Measurements from ENCODE around the gene ABCC1. TPM values are rescaled to one million over a fixed set of nuclear protein-coding genes. Genes with fewer than 3 reads are reported as not detected.
"Not testable (repeated sequence)": the region's sequence is repeated elsewhere in the genome, so short reads cannot be mapped to it uniquely, and the experiment has no call there.

ABCC1 gene
- total RNA-seq, 1 donor from 2014 or later: 47.9 TPM

DNA sequence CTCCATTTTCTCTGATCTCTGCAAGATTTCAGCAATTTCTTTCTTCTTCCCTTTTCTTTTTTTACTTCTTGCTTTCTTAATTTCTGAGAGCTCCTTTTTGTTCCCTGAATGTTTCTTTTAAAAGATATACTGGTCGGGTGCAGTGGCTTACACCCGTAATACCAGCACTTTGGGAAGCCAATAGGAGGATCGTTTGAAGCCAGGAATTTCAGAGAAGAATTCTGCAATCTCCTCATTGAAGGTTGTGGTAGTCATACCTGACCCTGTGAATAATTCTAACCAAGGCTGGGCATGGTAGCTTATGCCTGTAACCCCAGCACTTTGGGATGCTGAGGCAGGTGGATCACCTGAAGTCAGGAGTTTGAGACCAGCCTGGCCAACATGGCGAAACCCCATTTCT is 15.6 kb upstream of the ABCC1 start:
- Mint-ChIP-seq H3K27me3 (ENCODE audit: low read depth) (no peaks in the 10 kb centered on the region), H3K36me3 (ENCODE audit: low read depth) (no peaks in the 10 kb centered on the region), H3K9me3 (ENCODE audit: low read depth) (peaks cover 12% of the 10 kb centered on the region), H3K27ac (ENCODE audit: unreplicated experiment) (no peak overlapping the region), H3K4me1 (ENCODE audit: low read depth) (no peaks in the 10 kb centered on the region), H3K4me3 (ENCODE audit: unreplicated experiment) (no peak overlapping the region)
- TF ChIP-seq, protein P1, sequence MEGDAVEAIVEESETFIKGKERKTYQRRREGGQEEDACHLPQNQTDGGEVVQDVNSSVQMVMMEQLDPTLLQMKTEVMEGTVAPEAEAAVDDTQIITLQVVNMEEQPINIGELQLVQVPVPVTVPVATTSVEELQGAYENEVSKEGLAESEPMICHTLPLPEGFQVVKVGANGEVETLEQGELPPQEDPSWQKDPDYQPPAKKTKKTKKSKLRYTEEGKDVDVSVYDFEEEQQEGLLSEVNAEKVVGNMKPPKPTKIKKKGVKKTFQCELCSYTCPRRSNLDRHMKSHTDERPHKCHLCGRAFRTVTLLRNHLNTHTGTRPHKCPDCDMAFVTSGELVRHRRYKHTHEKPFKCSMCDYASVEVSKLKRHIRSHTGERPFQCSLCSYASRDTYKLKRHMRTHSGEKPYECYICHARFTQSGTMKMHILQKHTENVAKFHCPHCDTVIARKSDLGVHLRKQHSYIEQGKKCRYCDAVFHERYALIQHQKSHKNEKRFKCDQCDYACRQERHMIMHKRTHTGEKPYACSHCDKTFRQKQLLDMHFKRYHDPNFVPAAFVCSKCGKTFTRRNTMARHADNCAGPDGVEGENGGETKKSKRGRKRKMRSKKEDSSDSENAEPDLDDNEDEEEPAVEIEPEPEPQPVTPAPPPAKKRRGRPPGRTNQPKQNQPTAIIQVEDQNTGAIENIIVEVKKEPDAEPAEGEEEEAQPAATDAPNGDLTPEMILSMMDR (IDR thresholded peaks at IDR 0.05): no peak
- no peak for DNase-seq (ENCODE audit: low spot score)

DNA sequence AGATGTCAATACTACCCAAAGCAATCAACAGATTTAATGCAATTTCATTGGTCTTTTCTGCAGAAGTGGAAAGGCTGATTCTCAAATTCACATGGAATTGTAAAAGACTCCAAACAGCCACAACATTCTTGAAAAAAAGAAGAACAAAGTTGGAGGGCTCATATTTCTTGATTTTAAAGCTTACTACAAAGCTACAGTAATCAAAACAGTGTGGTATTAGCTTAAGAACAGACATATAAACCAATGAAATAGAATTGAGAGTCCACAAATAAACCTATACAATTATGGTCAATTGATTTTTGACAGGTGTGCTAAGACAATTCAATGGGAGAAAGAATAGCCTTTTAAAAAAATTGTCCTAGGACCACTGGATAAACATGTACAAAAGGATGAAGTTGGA is 14.4 kb upstream of the ABCC1 start:
- DNase-seq (ENCODE audit: low spot score): no peak
- TF ChIP-seq, protein P1 (IDR thresholded peaks at IDR 0.05): no peak
- H3K27me3 Mint-ChIP-seq (ENCODE audit: low read depth): no peaks in the 10 kb centered on the region
- no peak overlapping the region for H3K27ac Mint-ChIP-seq (ENCODE audit: unreplicated experiment)
- no peak overlapping the region for H3K4me3 Mint-ChIP-seq (ENCODE audit: unreplicated experiment)
- peaks cover 12% of the 10 kb centered on the region for H3K9me3 Mint-ChIP-seq (ENCODE audit: low read depth)
- H3K4me1 Mint-ChIP-seq (ENCODE audit: low read depth): no peaks in the 10 kb centered on the region
- H3K36me3 Mint-ChIP-seq (ENCODE audit: low read depth): no peaks in the 10 kb centered on the region

DNA sequence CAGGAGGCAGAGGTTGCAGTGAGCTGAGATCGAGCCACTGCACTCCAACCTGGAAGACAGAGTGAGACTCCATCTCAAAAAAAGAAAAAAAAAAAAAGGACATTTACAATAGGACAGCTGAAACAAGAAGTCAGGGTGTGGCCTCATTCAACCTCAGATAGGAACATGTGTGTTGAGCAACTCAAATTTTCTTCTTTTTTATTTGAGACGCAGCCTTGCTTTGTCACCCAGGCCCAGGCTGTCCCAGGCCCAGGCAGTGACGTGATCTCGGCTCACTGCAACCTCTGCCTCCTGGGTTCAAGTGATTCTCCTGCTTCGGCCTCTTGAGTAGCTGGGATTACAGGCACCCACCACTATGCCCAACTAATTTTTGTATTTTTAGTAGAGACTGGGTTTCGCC is 12.6 kb upstream of the ABCC1 start:
- not testable (repeated sequence) for H3K36me3 Mint-ChIP-seq (ENCODE audit: low read depth); H3K4me1 Mint-ChIP-seq (ENCODE audit: low read depth); H3K4me3 Mint-ChIP-seq (ENCODE audit: unreplicated experiment); H3K27me3 Mint-ChIP-seq (ENCODE audit: low read depth); H3K27ac Mint-ChIP-seq (ENCODE audit: unreplicated experiment)
- peaks cover 12% of the 10 kb centered on the region for H3K9me3 Mint-ChIP-seq (ENCODE audit: low read depth)
- peak; percentile 11 for DNase-seq (ENCODE audit: low spot score)

DNA sequence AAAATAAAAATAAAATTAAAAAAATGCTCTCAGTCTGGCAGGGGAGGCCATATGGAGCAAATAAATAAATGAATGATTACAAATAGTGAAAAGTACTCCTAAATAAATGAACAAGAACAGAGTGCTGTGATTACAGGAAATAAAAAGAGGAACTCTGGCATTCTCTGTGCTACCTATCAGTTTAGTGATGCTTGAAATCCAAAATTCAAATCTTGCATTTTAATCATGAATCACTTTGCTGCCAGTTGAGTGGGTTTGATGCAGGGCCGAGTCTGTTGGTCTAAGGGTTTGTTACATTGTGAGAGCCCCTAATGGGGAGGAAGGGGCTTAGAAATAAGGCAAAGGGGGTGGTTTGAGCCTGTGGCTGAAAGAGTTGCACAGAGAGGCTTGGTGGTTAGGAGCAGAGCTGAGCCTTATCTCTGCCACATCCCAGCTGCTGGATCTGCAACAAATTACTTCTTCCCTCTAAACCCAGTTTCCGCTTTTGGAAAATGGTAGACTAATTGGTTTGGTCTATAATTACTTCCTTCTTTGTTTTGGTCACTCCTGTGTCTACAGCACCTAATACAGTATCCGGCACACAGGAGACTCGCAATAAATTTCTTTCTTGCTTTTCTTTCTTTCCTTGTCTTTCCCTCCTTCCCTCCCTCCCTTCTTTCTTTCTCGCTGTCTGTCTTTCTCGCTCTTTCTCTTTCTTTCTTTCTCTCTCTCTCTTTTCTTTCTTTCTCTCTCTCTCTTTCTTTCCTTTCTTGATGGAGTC is 6.3 kb upstream of the ABCC1 start:
- H3K36me3 Mint-ChIP-seq (ENCODE audit: low read depth): no peaks in the 10 kb centered on the region
- H3K27me3 Mint-ChIP-seq (ENCODE audit: low read depth): no peaks in the 10 kb centered on the region
- no peak overlapping the region for H3K4me3 Mint-ChIP-seq (ENCODE audit: unreplicated experiment)
- peak; percentile 13 for DNase-seq (ENCODE audit: low spot score)
- no peaks in the 10 kb centered on the region for H3K9me3 Mint-ChIP-seq (ENCODE audit: low read depth)
- TF ChIP-seq, protein P1 (IDR thresholded peaks at IDR 0.05): no peak
- H3K27ac Mint-ChIP-seq (ENCODE audit: unreplicated experiment): no peak overlapping the region
- peaks cover 12% of the 10 kb centered on the region for H3K4me1 Mint-ChIP-seq (ENCODE audit: low read depth)

DNA sequence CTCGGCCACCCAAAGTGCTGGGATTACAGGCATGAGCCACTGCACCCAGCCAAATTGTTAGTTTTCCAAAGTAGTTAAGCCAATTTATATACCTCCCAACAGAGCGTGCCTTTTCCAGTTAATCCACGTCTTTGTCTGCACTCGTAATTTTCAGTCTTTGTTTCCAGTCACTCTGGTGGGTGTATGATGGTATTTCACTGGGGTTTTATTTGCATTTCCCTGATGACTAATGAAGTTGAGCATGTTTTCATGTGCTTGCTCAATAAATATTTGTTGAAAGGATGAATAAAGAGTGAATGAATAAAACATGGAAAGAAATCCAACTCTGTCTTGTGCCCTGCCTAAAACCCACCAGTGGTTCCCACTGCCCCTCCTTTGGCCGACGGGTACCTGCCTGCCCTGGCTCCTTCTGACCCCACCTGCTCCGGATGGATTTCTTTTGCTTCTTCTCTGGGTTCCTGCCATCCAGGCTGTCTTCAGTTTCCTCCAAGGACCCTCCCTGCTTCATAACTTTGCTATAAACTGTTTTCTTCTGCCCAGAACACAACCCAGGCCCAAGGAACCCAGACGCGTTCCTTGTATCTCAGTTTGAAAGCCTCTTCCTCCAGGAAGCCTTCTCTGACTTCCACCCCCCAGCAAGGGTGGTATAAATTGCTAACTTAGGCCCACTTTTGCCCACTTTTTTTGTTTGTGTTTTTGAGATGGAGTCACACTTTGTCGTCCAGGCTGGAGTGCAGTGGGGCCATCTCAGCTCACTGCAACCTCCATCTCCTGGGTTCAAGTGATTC is 3.0 kb upstream of the ABCC1 start:
- H3K4me1 Mint-ChIP-seq (ENCODE audit: low read depth): peaks cover 26% of the 10 kb centered on the region
- H3K9me3 Mint-ChIP-seq (ENCODE audit: low read depth): no peaks in the 10 kb centered on the region
- TF ChIP-seq, protein P1 (IDR thresholded peaks at IDR 0.05): peak; percentile 6
- DNase-seq (ENCODE audit: low spot score): peak; percentile 21
- no peaks in the 10 kb centered on the region for H3K27me3 Mint-ChIP-seq (ENCODE audit: low read depth)
- H3K27ac Mint-ChIP-seq (ENCODE audit: unreplicated experiment): peak overlapping the region; percentile 60
- no peaks in the 10 kb centered on the region for H3K36me3 Mint-ChIP-seq (ENCODE audit: low read depth)
- no peak overlapping the region for H3K4me3 Mint-ChIP-seq (ENCODE audit: unreplicated experiment)

Data from chondrocyte (in vitro differentiated cells).